Small intestine (tissue), 7 donors: ENCODE data around the gene STX10. TPM values are rescaled to one million over a fixed set of nuclear protein-coding genes. Genes with fewer than 3 reads are reported as not detected.

ENCODE experiments used
- DNase-seq, 2 donors: peaks; one replicate each; pipeline versions ENCODE4 v3.0.0 to v3.0.0-alpha.2; 2013
- FAIRE-seq: peaks from 2 replicates; lab custom pipeline; 2012; peaks lifted over from hg19 to GRCh38; lab: Jason Lieb, UNC
- H3K27ac ChIP-seq, 3 donors: one replicate each; pipeline ENCODE4 v1.5.1; 2013; ENCODE audit warnings: low read length in 2 of 3, mild to moderate bottlenecking in 2 of 3, control low read depth in 1 of 3, inconsistent platforms in 1 of 3, low read depth in 1 of 3, moderate library complexity in 1 of 3
- H3K27me3 ChIP-seq, 3 donors: one replicate each; pipeline ENCODE4 v1.6.1; 2013; ENCODE audit warnings: low read length in 3 of 3, inconsistent platforms in 1 of 3; ENCODE audit not compliant: control insufficient read depth in 3 of 3, insufficient read depth in 3 of 3
- H3K36me3 ChIP-seq, 3 donors: one replicate each; pipeline ENCODE4 v1.6.1; 2013; ENCODE audit warnings: low read length in 3 of 3, inconsistent platforms in 1 of 3, low read depth in 1 of 3, mild to moderate bottlenecking in 1 of 3, moderate library complexity in 1 of 3; ENCODE audit not compliant: control insufficient read depth in 3 of 3, insufficient read depth in 2 of 3
- H3K4me1 ChIP-seq, 3 donors: one replicate each; pipeline ENCODE4 v1.6.1; 2013; ENCODE audit warnings: low read length in 2 of 3, inconsistent platforms in 1 of 3, low read depth in 1 of 3, mild to moderate bottlenecking in 1 of 3, moderate library complexity in 1 of 3; ENCODE audit not compliant: control insufficient read depth in 3 of 3, insufficient read depth in 2 of 3
- H3K4me3 ChIP-seq, 3 donors: one replicate each; pipeline ENCODE4 v1.5.1; 2013; ENCODE audit warnings: low read length in 3 of 3, control low read depth in 1 of 3, inconsistent platforms in 1 of 3, low read depth in 1 of 3, mild to moderate bottlenecking in 1 of 3, moderate library complexity in 1 of 3
- H3K9me3 ChIP-seq, 2 donors: one replicate each; pipeline ENCODE4 v1.6.1; 2013; ENCODE audit warnings: low read depth in 1 of 2, low read length in 1 of 2; ENCODE audit not compliant: control insufficient read depth in 2 of 2, insufficient read depth in 1 of 2
- WGBS, 3 donors: extraction: QIAGEN DNeasy Blood & Tissue Kit; methylation state at CpG; one replicate each; pipeline ENCODE4 v1.1.7; 2013; 5-methylcytosine and 5-hydroxymethylcytosine counted together
- polyA plus RNA-seq, 4 donors: library from polyadenylated mRNA; stranded (reverse) in 3 of 4; unstranded in 1 of 4; fragments of 200-250 nt in 3 of 4; fragments of 120-200 nt in 1 of 4; gene quantifications; one replicate each; pipeline versions ENCODE4 v1.2.1 to v1.2.3, GENCODE V29; 2013
- donor health status: healthy with polysubstance abuse.
- donor health status: control.
- donor health status: control.
- donor health status: Bipolar disorder and iron deficiency.
- donor health status: healthy.

The STX10 gene
- polyA plus RNA-seq, 4 donors, result 46.3 to 162 (median 138) TPM

DNA sequence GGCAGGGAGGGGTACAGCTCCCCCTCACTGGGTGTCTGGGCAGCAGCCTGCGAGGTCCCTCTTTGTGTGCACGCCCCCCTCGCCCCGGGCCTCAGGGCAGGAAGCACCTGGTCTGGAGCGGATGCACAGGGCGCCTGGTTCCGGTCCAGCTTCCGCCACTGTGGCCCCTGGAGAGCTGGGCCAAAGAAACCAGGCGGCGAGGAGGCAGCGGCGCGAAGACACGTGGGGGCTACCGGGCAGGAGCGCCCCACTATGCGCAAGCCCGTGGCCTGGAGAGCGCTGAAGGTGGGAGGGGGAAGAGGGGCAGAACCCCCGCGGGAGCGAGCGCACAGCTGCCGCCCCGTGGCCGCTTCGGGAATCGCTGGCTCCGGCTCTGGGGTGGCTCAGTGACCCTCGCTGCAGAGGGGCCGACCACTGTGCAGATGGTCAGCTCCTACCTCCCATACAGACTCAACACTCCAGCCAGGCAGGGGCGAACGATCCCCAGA is 45.8 kb downstream of the STX10 start:
- Histone ChIP-seq H3K36me3 (peaks cover 0 to 45% (median 6%) of the 10 kb centered on the region in 3 donors), H3K4me1 (peaks cover 2 to 18% (median 3%) of the 10 kb centered on the region in 3 donors), H3K9me3 (no peaks in the 10 kb centered on the region), H3K27ac (peak overlapping the region in 2 of 3 donors; percentile 39 to 50), H3K4me3 (peak overlapping the region in 1 of 3 donors; percentile 45), H3K27me3 (peaks cover 0 to 34% (median 0%) of the 10 kb centered on the region in 3 donors)
- WGBS, 3 donors, result 39 to 80% (median 46%) methylated on average over 22 to 33 of the region's 33 CpGs
- DNase-seq, result no peak
- no peak for FAIRE-seq

DNA sequence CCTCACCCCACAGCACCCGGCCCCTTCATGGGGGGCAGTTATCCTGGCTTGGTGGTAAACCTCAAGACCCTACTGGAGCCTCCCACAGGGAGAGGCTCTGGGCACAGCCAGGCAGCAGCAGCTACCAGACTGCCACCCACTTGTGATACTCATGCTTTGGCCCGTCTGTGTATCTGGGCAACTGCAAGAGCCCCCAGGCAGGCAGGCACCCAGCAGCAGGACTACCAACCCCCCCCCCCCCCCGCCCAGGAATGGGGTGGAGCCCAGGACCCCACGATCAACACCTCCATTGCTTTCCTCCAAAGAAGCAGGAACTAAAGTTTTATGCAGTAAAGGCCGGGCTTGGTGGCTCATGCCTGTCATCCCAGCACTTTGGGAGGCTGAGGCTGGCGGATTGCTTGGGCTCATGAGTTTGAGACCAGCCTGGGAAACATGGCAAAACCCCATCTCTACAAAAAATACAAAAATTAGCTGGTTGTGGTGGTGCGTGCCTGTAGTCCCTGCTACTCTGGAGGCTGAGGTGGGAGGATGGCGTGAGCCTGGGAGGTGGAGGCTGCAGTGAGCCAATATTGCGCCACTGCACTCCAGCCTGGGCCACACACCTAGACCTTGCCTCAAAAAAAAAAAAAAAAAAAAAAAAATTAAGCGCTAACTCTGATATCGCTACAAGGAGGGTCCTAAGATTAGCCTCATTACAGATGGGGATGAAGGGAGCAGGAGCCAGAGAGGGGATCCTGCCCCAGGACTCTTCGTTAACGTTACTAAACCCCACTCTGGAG is 46.4 kb downstream of the STX10 start:
- H3K4me3 ChIP-seq, result no peak overlapping the region
- WGBS, 3 donors, result 70 to 89% (median 79%) methylated on average over 12 to 13 of the region's 13 CpGs

DNA sequence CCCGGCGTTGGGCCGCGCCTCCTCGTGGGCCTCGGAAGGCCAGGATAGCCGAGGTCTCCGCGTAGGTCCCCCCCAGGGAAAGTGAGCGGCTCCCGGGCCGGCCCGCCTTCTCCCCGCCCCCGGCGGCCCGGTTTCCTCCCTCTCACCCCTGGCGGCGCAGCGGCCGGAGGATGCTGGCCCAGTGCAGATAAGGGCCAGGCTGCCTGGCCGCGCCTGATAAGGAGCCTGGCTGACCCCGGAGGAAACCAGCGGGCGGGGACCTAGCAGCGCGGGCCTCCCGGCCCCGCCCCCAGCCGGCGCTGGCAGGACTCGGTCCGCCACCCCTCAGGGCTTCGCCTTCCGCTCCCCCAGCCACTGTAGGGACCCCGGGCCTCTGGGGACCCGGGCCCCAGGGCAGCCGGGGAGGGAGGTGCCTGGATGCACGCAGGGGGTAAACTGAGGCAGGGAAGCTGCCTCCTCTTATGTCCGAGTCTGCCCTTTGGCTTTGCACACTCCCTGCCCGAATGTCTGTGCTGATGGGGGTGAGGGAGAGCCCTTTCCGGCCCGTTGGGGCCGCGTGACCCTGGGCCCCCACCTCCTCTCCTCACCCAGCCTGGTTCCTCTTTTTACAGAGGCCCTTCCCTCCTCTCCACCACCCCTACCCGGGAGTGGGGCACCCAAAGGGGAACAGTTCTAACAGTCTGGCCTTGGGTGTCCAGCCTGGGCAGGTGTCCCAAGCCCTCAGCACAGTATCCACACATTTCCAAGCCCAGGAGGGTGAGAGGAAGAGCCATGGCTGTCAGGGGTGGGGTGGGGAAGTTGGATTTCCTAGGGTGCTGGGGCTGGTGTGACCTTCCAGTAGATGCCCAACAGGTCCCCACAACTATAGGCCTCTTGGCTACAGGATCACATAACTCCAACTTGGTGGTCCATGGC is 47.3 kb downstream of the STX10 start, which contains the start of gene LYL1:
LYL1 (minus strand) TSS at position 193 of the 915 bp plus-strand sequence. CDS start 1,687 bp downstream, outside the sequence.
- Histone ChIP-seq H3K4me1 (peaks cover 2 to 24% (median 9%) of the 10 kb centered on the region in 3 donors), H3K36me3 (peaks cover 0 to 33% (median 2%) of the 10 kb centered on the region in 3 donors), H3K4me3 (peak within 1 kb of the TSS; percentile 24 to 32 (median 30)), H3K27ac (peak within 1 kb of the TSS in 2 of 3 donors; percentile 17 to 82), H3K9me3 (no peaks in the 10 kb centered on the region), H3K27me3 (peaks cover 0 to 47% (median 0%) of the 10 kb centered on the region in 3 donors)
- FAIRE-seq (no peak), DNase-seq (peak; percentile 49 to 63)
- 1 to 2% (median 2%) methylated on average over 24 to 47 of the region's 47 CpGs for WGBS, 3 donors

More for the DNA sequence above, 46.4 kb downstream of the STX10 start:
- no peak for DNase-seq
- Histone ChIP-seq H3K36me3 (peaks cover 0 to 39% (median 2%) of the 10 kb centered on the region in 3 donors), H3K27me3 (peaks cover 0 to 38% (median 0%) of the 10 kb centered on the region in 3 donors), H3K27ac (peak overlapping the region in 1 of 3 donors; percentile 78), H3K9me3 (no peaks in the 10 kb centered on the region), H3K4me1 (peaks cover 2 to 21% (median 4%) of the 10 kb centered on the region in 3 donors)
- no peak for FAIRE-seq

DNA sequence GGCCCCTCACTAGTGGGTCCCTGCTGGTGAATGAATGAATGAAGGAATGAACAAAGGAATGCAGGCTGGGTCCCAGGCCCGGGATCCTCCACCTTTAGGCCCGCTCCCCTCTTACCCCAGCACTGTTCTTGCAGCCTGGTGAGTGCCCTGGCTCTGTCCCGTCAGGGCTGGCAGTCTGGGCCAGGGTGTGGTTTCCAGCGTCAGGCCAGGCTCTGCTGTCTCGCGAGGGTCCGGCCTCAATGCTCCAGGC is 47.8 kb downstream of the STX10 start:
- DNase-seq (no peak), FAIRE-seq (no peak)
- Histone ChIP-seq H3K4me1 (peaks cover 2 to 24% (median 9%) of the 10 kb centered on the region in 3 donors), H3K36me3 (peaks cover 0 to 29% (median 2%) of the 10 kb centered on the region in 3 donors), H3K27me3 (peaks cover 0 to 53% (median 0%) of the 10 kb centered on the region in 3 donors), H3K9me3 (no peaks in the 10 kb centered on the region), H3K27ac (peak overlapping the region in 2 of 3 donors; percentile 17 to 82), H3K4me3 (peak overlapping the region; percentile 10 to 32 (median 30))
- WGBS, 3 donors, result 8 to 16% (median 12%) methylated on average over 6 to 7 of the region's 7 CpGs

DNA sequence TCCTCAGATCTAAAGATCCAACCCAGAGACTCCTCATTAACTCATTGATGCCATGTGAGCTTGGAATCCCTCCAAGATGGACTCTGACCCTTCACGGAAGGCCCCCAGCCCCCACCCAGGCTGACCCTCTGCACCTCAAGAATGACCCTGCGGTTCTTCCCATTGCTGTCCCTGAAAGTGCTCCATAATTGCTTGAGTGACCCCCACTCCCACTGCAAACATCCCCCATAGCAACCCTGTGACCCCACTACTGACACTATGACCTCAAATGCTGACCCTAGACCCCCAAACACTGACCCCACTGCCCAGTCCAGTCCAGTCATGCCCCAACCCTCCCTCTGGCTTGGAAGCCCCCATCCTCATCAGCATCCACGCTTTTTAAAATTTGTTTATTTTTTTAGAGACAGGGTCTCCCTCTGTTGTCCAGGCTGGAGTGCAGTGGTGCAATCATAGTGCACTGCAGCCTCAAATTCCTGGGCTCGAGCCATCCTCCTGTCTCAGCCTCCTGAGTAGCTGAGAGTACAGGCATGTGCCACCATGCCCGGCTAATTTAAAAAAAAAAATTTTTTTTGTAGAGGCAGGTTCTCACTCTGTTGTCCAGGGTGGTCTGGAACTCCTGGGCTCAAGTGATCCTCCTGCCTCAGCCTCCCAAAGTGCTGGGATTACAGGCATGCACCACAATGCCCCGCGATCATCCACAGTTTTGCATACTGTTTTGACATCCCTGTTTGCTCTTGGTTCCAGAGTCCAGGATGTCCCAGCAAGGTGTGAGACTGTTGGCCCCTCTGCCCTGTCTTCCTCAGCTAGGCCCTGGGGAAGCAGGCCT is 48.4 kb downstream of the STX10 start:
- no peak for FAIRE-seq
- WGBS, 3 donors, result 57 to 69% (median 69%) methylated on average over 7 of the region's 7 CpGs

DNA sequence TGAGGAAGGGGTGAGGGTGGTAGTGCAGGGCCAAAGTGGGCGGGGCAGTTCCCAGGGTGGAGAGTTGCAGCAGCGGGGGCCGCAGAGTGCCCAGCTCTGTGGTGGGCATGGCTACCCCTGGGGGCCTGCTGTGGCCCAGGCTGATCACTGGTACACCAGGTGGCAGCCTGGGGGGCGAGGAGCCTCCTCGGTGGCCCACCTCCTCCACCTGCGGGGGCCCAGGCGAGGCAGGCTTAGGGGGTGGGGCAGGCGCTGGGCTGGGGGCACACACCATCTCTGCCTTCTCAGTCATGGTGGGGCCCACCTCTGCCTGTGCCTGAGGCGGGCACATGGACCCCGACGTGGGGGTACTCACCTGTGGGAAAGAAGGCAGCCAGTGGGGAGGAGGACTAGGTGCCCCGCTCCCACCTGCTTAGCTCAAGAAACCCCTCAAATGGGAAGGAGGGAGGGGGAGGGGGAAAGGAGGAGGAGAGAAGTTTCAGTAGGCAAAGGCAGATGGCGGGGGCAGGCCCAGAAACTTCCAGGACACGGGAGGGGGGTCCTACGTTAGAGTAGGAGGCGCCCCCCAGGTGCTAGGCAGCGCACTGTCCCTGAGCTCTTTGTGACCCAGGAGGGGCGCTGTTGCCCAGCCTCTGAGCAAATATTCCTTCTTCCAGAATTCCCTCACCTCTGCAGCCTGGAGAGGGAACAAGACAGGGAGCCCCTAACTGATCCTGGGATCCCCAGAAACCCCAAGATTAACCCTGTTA is 49.2 kb downstream of the STX10 start:
- FAIRE-seq (no peak), DNase-seq (no peak)
- H3K4me1 ChIP-seq, result peaks cover 2 to 30% (median 14%) of the 10 kb centered on the region in 3 donors
- peaks cover 0 to 24% (median 2%) of the 10 kb centered on the region in 3 donors for H3K36me3 ChIP-seq
- peak overlapping the region in 1 of 3 donors; percentile 8 for H3K27ac ChIP-seq
- 59 to 68% (median 66%) methylated on average over 13 to 18 of the region's 18 CpGs for WGBS, 3 donors
- H3K4me3 ChIP-seq, result peak overlapping the region in 1 of 3 donors; percentile 3
- peaks cover 0 to 66% (median 0%) of the 10 kb centered on the region in 3 donors for H3K27me3 ChIP-seq
- no peaks in the 10 kb centered on the region for H3K9me3 ChIP-seq

More for the DNA sequence above, 48.4 kb downstream of the STX10 start:
- Histone ChIP-seq H3K9me3 (no peaks in the 10 kb centered on the region), H3K4me1 (peaks cover 2 to 24% (median 9%) of the 10 kb centered on the region in 3 donors), H3K4me3 (peak overlapping the region in 2 of 3 donors; percentile 24 to 32), H3K27me3 (peaks cover 0 to 58% (median 0%) of the 10 kb centered on the region in 3 donors), H3K36me3 (peaks cover 0 to 27% (median 2%) of the 10 kb centered on the region in 3 donors), H3K27ac (peak overlapping the region in 1 of 3 donors; percentile 82)
- DNase-seq, result no peak

DNA sequence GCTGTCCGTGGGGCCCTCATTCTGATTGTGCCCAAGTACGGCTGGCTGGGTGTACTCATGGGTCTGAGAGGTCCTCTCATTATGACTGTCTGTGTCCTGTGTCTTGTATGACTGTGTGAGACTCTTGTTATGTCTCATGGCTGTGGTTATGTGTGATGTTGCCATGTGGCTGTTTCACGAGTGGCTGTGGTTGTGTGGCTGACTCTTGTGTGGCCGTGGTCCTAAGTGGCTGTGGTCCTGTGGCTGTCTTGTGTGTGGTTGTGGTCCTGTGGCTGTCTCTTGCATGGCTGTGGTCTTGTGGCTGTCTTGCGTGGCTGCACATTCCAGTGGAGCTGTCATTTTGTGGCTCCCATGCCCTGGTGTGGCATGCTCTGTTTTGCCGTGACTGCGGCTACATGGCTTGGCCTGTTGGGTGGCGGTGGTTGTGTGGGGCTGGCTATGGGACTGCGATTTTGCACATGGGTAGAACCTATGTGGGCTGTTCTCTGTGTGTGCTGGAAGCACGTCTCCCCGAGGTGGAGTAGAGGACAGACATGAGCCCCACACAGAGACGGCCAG is 50.1 kb downstream of the STX10 start:
- Histone ChIP-seq H3K4me1 (peaks cover 2 to 36% (median 14%) of the 10 kb centered on the region in 3 donors), H3K36me3 (peaks cover 0 to 22% (median 0%) of the 10 kb centered on the region in 3 donors), H3K27me3 (peaks cover 0 to 75% (median 2%) of the 10 kb centered on the region in 3 donors), H3K27ac (peak overlapping the region in 2 of 3 donors; percentile 70 to 91), H3K4me3 (no peak overlapping the region), H3K9me3 (no peaks in the 10 kb centered on the region)
- WGBS, 3 donors, result 61 to 73% (median 68%) methylated on average over 12 of the region's 12 CpGs
- DNase-seq (no peak), FAIRE-seq (no peak)
